Neural cell (in vitro differentiated cells): Measurements from ENCODE around the gene COG2.

ENCODE experiments used
- CTCF ChIP-seq: fragments of 450-650 bp; IDR thresholded peaks from 2 replicates; pipeline ENCODE4 v1.5.1; 2014; ENCODE audit warnings: antibody characterized with exemption, mild to moderate bottlenecking, moderate library complexity; ENCODE audit not compliant: poor library complexity, severe bottlenecking
- SMC3 ChIP-seq: fragments of 450-650 bp; conservative IDR thresholded peaks from 2 replicates; pipeline ENCODE4 v1.6.1; 2014; ENCODE audit warnings: antibody characterized with exemption, mild to moderate bottlenecking, moderate library complexity; ENCODE audit not compliant: poor library complexity
- TAF1 ChIP-seq: IDR thresholded peaks from 2 replicates; pipeline ENCODE4 v1.6.1; 2012; ENCODE audit warnings: low read depth

GRCh38 chr1:230696218-230696617, 53.9 kb downstream of the COG2 start:
- TF ChIP-seq TAF1 = no peak
- no peak for TF ChIP-seq CTCF
- TF ChIP-seq SMC3 = no peak
